WTC11 (cell line): ENCODE results near the gene PTPRK. TPM values are rescaled to one million over a fixed set of nuclear protein-coding genes. Genes with fewer than 3 reads are reported as not detected.

Experiments
- ATAC-seq: fragments of 200-7000 bp; cut with Tn5 transposase; 2 replicates; pipeline ENCODE4 v1.10.0; 2021; ENCODE audit warnings: mild to moderate bottlenecking, moderate library complexity
- CTCF ChIA-PET: fragments of 300-600 bp; sonication (Branson Sonifier 250); formaldehyde crosslinking; loops from one replicate; lab custom pipeline; 2021; ENCODE audit warnings: antibody characterized with exemption; lab: Charles Lee
- POLR2A ChIA-PET: fragments of 350-600 bp; sonication (Branson Sonifier 250); formaldehyde crosslinking; loops from one replicate; lab custom pipeline; 2021; ENCODE audit warnings: antibody characterized with exemption; lab: Charles Lee
- DNase-seq: peaks from one replicate; pipeline ENCODE4 v3.0.0; 2021; ENCODE audit warnings: low spot score
- H3K27ac Mint-ChIP-seq: 2 replicates; pipeline ENCODE4 v1.8.0; 2021; ENCODE audit warnings: mixed read lengths
- H3K27me3 Mint-ChIP-seq: 2 replicates; pipeline ENCODE4 v1.8.0; 2021; ENCODE audit warnings: low read depth, mild to moderate bottlenecking, moderate library complexity, mixed read lengths
- H3K36me3 Mint-ChIP-seq: 2 replicates; pipeline ENCODE4 v1.8.0; 2021; ENCODE audit warnings: mixed read lengths
- H3K4me1 Mint-ChIP-seq: 2 replicates; pipeline ENCODE4 v1.8.0; 2022; ENCODE audit warnings: mixed read lengths
- H3K4me3 Mint-ChIP-seq: 2 replicates; pipeline ENCODE4 v1.8.0; 2021; ENCODE audit warnings: mild to moderate bottlenecking, moderate library complexity, mixed read lengths
- H3K9me3 Mint-ChIP-seq: 2 replicates; pipeline ENCODE4 v1.8.0; 2021; ENCODE audit warnings: mixed read lengths
- FOXJ3 ChIP-seq: sonication (generic); formaldehyde crosslinking; IDR thresholded peaks from 2 replicates; pipeline ENCODE4 v1.9.0; 2021; ENCODE audit warnings: missing genetic modification reagents, mild to moderate bottlenecking, borderline replicate concordance
- FOXK1 ChIP-seq: sonication (generic); formaldehyde crosslinking; IDR thresholded peaks from 2 replicates; pipeline ENCODE4 v1.8.0; 2022; ENCODE audit warnings: mild to moderate bottlenecking, moderate library complexity, missing genetic modification reagents
- IRF2 ChIP-seq: sonication (generic); formaldehyde crosslinking; IDR thresholded peaks from 2 replicates; pipeline ENCODE4 v1.8.0; 2022; ENCODE audit warnings: low read depth, missing genetic modification reagents, borderline replicate concordance
- NFE2L1 ChIP-seq: sonication (generic); formaldehyde crosslinking; IDR thresholded peaks from 2 replicates; pipeline ENCODE4 v1.8.1; 2023; ENCODE audit warnings: missing genetic modification reagents
- NR2C2 ChIP-seq: sonication (generic); formaldehyde crosslinking; IDR thresholded peaks from 2 replicates; pipeline ENCODE4 v1.8.0; 2022; ENCODE audit warnings: mild to moderate bottlenecking, missing genetic modification reagents
- TCF7 ChIP-seq: sonication (generic); formaldehyde crosslinking; IDR thresholded peaks from 2 replicates; pipeline ENCODE4 v1.8.0; 2022; ENCODE audit warnings: mild to moderate bottlenecking, low read depth, missing genetic modification reagents, moderate library complexity
- ZBTB21 ChIP-seq: sonication (generic); formaldehyde crosslinking; IDR thresholded peaks from 2 replicates; pipeline ENCODE4 v1.8.1; 2023; ENCODE audit warnings: mild to moderate bottlenecking, missing genetic modification reagents, borderline replicate concordance
- ZNF219 ChIP-seq: sonication (generic); formaldehyde crosslinking; IDR thresholded peaks from 2 replicates; pipeline ENCODE4 v1.8.0; 2023; ENCODE audit warnings: missing genetic modification reagents, mild to moderate bottlenecking, borderline replicate concordance
- ZNF317 ChIP-seq: sonication (generic); formaldehyde crosslinking; IDR thresholded peaks from 2 replicates; pipeline ENCODE4 v1.8.1; 2023; ENCODE audit warnings: low read depth, mild to moderate bottlenecking, moderate library complexity, missing genetic modification reagents, borderline replicate concordance
- ZNF416 ChIP-seq: fragments of 250-450 bp; sonication (Bioruptor Pico); IDR thresholded peaks from 2 replicates; pipeline ENCODE4 v1.9.0; 2021; ENCODE audit warnings: mild to moderate bottlenecking, inconsistent platforms
- total RNA-seq: library from RNA; stranded (reverse); gene quantifications from 3 replicates; pipeline ENCODE4 v1.2.3, GENCODE V29; 2021
- TF ChIP-seq, protein P1 (sequence below): fragments of 250-450 bp; sonication (Bioruptor Pico); IDR thresholded peaks from 2 replicates; pipeline ENCODE4 v1.9.0; 2021; ENCODE audit warnings: mild to moderate bottlenecking, borderline replicate concordance
- TF ChIP-seq, protein P2 (sequence below): sonication (generic); formaldehyde crosslinking; IDR thresholded peaks from 2 replicates; pipeline ENCODE4 v1.8.1; 2022; ENCODE audit warnings: mild to moderate bottlenecking, moderate library complexity, missing genetic modification reagents
- TF ChIP-seq, protein P3 (sequence below): sonication (generic); formaldehyde crosslinking; IDR thresholded peaks from 2 replicates; pipeline ENCODE4 v1.8.1; 2023; ENCODE audit warnings: mild to moderate bottlenecking, moderate library complexity, missing genetic modification reagents
- TF ChIP-seq, protein P4 (sequence below): sonication (generic); formaldehyde crosslinking; IDR thresholded peaks from 2 replicates; pipeline ENCODE4 v1.8.1; 2023; ENCODE audit warnings: mild to moderate bottlenecking, missing genetic modification reagents, borderline replicate concordance
- TF ChIP-seq, protein P5 (sequence below): fragments of 250-450 bp; sonication (Bioruptor Pico); IDR thresholded peaks from 2 replicates; pipeline ENCODE4 v1.8.0; 2021; ENCODE audit warnings: mild to moderate bottlenecking
- TF ChIP-seq, protein P6 (sequence below): sonication (generic); formaldehyde crosslinking; IDR thresholded peaks from 2 replicates; pipeline ENCODE4 v1.8.0; 2022; ENCODE audit warnings: mild to moderate bottlenecking, missing genetic modification reagents
- TF ChIP-seq, protein P7 (sequence below): sonication (generic); formaldehyde crosslinking; IDR thresholded peaks from 2 replicates; pipeline ENCODE4 v1.8.0; 2022; ENCODE audit warnings: mild to moderate bottlenecking, missing genetic modification reagents
- TF ChIP-seq, protein P8 (sequence below): sonication (generic); formaldehyde crosslinking; IDR thresholded peaks from 2 replicates; pipeline ENCODE4 v1.8.0; 2023; ENCODE audit warnings: missing genetic modification reagents, mild to moderate bottlenecking, borderline replicate concordance

Gene PTPRK
- total RNA-seq, 1 experiment from 2014 or later: 44.8 TPM

DNA sequence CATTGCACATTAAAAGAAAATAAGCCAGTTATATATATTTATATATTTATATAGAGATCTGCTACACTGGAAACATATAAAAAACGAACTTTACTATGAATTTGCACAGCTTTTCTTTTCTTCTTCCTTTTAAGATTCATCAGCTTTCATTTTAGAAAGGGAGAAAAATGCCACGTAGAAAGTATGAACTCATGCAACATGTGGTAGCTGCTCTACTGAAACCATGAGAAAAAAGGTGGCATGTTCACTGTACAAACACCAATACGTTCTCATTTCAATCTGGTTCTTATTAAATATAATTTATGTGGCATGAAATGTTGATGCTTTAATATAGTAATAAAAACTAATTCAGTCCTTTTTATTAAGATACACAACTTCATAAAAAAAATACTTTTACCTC is 550.7 kb downstream of the PTPRK start:
- ATAC-seq: no peak
- POLR2A ChIA-PET: interaction anchor here (0.6 kb wide), 1 partner anchor 227 kb away, joined by 3 read pairs; no protein-coding TSS in a partner anchor
- no peak for TF ChIP-seq FOXK1 (CRISPR knock-in tag)
- TF ChIP-seq, protein P1, sequence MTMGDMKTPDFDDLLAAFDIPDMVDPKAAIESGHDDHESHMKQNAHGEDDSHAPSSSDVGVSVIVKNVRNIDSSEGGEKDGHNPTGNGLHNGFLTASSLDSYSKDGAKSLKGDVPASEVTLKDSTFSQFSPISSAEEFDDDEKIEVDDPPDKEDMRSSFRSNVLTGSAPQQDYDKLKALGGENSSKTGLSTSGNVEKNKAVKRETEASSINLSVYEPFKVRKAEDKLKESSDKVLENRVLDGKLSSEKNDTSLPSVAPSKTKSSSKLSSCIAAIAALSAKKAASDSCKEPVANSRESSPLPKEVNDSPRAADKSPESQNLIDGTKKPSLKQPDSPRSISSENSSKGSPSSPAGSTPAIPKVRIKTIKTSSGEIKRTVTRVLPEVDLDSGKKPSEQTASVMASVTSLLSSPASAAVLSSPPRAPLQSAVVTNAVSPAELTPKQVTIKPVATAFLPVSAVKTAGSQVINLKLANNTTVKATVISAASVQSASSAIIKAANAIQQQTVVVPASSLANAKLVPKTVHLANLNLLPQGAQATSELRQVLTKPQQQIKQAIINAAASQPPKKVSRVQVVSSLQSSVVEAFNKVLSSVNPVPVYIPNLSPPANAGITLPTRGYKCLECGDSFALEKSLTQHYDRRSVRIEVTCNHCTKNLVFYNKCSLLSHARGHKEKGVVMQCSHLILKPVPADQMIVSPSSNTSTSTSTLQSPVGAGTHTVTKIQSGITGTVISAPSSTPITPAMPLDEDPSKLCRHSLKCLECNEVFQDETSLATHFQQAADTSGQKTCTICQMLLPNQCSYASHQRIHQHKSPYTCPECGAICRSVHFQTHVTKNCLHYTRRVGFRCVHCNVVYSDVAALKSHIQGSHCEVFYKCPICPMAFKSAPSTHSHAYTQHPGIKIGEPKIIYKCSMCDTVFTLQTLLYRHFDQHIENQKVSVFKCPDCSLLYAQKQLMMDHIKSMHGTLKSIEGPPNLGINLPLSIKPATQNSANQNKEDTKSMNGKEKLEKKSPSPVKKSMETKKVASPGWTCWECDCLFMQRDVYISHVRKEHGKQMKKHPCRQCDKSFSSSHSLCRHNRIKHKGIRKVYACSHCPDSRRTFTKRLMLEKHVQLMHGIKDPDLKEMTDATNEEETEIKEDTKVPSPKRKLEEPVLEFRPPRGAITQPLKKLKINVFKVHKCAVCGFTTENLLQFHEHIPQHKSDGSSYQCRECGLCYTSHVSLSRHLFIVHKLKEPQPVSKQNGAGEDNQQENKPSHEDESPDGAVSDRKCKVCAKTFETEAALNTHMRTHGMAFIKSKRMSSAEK: no peak
- TF ChIP-seq ZNF219 (CRISPR knock-in tag): no peak
- no peak for TF ChIP-seq FOXJ3 (CRISPR knock-in tag)
- TF ChIP-seq ZBTB21 (CRISPR knock-in tag): no peak
- TF ChIP-seq, protein P2, sequence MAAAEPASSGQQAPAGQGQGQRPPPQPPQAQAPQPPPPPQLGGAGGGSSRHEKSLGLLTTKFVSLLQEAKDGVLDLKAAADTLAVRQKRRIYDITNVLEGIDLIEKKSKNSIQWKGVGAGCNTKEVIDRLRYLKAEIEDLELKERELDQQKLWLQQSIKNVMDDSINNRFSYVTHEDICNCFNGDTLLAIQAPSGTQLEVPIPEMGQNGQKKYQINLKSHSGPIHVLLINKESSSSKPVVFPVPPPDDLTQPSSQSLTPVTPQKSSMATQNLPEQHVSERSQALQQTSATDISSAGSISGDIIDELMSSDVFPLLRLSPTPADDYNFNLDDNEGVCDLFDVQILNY (CRISPR knock-in tag): no peak
- TF ChIP-seq, protein P3, sequence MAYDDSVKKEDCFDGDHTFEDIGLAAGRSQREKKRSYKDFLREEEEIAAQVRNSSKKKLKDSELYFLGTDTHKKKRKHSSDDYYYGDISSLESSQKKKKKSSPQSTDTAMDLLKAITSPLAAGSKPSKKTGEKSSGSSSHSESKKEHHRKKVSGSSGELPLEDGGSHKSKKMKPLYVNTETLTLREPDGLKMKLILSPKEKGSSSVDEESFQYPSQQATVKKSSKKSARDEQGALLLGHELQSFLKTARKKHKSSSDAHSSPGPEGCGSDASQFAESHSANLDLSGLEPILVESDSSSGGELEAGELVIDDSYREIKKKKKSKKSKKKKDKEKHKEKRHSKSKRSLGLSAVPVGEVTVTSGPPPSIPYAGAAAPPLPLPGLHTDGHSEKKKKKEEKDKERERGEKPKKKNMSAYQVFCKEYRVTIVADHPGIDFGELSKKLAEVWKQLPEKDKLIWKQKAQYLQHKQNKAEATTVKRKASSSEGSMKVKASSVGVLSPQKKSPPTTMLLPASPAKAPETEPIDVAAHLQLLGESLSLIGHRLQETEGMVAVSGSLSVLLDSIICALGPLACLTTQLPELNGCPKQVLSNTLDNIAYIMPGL (CRISPR knock-in tag): no peak
- TF ChIP-seq, protein P4, sequence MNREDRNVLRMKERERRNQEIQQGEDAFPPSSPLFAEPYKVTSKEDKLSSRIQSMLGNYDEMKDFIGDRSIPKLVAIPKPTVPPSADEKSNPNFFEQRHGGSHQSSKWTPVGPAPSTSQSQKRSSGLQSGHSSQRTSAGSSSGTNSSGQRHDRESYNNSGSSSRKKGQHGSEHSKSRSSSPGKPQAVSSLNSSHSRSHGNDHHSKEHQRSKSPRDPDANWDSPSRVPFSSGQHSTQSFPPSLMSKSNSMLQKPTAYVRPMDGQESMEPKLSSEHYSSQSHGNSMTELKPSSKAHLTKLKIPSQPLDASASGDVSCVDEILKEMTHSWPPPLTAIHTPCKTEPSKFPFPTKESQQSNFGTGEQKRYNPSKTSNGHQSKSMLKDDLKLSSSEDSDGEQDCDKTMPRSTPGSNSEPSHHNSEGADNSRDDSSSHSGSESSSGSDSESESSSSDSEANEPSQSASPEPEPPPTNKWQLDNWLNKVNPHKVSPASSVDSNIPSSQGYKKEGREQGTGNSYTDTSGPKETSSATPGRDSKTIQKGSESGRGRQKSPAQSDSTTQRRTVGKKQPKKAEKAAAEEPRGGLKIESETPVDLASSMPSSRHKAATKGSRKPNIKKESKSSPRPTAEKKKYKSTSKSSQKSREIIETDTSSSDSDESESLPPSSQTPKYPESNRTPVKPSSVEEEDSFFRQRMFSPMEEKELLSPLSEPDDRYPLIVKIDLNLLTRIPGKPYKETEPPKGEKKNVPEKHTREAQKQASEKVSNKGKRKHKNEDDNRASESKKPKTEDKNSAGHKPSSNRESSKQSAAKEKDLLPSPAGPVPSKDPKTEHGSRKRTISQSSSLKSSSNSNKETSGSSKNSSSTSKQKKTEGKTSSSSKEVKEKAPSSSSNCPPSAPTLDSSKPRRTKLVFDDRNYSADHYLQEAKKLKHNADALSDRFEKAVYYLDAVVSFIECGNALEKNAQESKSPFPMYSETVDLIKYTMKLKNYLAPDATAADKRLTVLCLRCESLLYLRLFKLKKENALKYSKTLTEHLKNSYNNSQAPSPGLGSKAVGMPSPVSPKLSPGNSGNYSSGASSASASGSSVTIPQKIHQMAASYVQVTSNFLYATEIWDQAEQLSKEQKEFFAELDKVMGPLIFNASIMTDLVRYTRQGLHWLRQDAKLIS (CRISPR knock-in tag): no peak
- TF ChIP-seq, protein P5, sequence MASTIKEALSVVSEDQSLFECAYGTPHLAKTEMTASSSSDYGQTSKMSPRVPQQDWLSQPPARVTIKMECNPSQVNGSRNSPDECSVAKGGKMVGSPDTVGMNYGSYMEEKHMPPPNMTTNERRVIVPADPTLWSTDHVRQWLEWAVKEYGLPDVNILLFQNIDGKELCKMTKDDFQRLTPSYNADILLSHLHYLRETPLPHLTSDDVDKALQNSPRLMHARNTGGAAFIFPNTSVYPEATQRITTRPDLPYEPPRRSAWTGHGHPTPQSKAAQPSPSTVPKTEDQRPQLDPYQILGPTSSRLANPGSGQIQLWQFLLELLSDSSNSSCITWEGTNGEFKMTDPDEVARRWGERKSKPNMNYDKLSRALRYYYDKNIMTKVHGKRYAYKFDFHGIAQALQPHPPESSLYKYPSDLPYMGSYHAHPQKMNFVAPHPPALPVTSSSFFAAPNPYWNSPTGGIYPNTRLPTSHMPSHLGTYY (CRISPR knock-in tag): no peak
- no peak for TF ChIP-seq ZNF317
- TF ChIP-seq, protein P6, sequence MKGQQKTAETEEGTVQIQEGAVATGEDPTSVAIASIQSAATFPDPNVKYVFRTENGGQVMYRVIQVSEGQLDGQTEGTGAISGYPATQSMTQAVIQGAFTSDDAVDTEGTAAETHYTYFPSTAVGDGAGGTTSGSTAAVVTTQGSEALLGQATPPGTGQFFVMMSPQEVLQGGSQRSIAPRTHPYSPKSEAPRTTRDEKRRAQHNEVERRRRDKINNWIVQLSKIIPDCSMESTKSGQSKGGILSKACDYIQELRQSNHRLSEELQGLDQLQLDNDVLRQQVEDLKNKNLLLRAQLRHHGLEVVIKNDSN (CRISPR knock-in tag): no peak
- TF ChIP-seq, protein P7, sequence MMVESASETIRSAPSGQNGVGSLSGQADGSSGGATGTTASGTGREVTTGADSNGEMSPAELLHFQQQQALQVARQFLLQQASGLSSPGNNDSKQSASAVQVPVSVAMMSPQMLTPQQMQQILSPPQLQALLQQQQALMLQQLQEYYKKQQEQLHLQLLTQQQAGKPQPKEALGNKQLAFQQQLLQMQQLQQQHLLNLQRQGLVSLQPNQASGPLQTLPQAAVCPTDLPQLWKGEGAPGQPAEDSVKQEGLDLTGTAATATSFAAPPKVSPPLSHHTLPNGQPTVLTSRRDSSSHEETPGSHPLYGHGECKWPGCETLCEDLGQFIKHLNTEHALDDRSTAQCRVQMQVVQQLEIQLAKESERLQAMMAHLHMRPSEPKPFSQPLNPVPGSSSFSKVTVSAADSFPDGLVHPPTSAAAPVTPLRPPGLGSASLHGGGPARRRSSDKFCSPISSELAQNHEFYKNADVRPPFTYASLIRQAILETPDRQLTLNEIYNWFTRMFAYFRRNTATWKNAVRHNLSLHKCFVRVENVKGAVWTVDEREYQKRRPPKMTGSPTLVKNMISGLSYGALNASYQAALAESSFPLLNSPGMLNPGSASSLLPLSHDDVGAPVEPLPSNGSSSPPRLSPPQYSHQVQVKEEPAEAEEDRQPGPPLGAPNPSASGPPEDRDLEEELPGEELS (CRISPR knock-in tag): no peak
- no peak for TF ChIP-seq NR2C2 (CRISPR knock-in tag)
- TF ChIP-seq NFE2L1 (CRISPR knock-in tag): no peak
- no peak for TF ChIP-seq TCF7 (CRISPR knock-in tag)
- no peak for TF ChIP-seq IRF2 (CRISPR knock-in tag)
- TF ChIP-seq, protein P8, sequence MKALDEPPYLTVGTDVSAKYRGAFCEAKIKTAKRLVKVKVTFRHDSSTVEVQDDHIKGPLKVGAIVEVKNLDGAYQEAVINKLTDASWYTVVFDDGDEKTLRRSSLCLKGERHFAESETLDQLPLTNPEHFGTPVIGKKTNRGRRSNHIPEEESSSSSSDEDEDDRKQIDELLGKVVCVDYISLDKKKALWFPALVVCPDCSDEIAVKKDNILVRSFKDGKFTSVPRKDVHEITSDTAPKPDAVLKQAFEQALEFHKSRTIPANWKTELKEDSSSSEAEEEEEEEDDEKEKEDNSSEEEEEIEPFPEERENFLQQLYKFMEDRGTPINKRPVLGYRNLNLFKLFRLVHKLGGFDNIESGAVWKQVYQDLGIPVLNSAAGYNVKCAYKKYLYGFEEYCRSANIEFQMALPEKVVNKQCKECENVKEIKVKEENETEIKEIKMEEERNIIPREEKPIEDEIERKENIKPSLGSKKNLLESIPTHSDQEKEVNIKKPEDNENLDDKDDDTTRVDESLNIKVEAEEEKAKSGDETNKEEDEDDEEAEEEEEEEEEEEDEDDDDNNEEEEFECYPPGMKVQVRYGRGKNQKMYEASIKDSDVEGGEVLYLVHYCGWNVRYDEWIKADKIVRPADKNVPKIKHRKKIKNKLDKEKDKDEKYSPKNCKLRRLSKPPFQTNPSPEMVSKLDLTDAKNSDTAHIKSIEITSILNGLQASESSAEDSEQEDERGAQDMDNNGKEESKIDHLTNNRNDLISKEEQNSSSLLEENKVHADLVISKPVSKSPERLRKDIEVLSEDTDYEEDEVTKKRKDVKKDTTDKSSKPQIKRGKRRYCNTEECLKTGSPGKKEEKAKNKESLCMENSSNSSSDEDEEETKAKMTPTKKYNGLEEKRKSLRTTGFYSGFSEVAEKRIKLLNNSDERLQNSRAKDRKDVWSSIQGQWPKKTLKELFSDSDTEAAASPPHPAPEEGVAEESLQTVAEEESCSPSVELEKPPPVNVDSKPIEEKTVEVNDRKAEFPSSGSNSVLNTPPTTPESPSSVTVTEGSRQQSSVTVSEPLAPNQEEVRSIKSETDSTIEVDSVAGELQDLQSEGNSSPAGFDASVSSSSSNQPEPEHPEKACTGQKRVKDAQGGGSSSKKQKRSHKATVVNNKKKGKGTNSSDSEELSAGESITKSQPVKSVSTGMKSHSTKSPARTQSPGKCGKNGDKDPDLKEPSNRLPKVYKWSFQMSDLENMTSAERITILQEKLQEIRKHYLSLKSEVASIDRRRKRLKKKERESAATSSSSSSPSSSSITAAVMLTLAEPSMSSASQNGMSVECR: no peak
- no peak for TF ChIP-seq ZNF416 (CRISPR knock-in tag)

More for the DNA sequence above, 550.7 kb downstream of the PTPRK start:
- H3K4me3 Mint-ChIP-seq: no peak overlapping the region
- no peaks in the 10 kb centered on the region for H3K4me1 Mint-ChIP-seq
- peaks cover 7% of the 10 kb centered on the region for H3K36me3 Mint-ChIP-seq
- H3K9me3 Mint-ChIP-seq: peaks cover 8% of the 10 kb centered on the region
- no peak for DNase-seq
- CTCF ChIA-PET: no interaction called here
- no peaks in the 10 kb centered on the region for H3K27me3 Mint-ChIP-seq
- H3K27ac Mint-ChIP-seq: no peak overlapping the region
